ENCODE data around the gene ARHGAP24. TPM values are rescaled to one million over a fixed set of nuclear protein-coding genes. Genes with fewer than 3 reads are reported as not detected.

The ARHGAP24 gene
- total and polyA plus RNA-seq, 5 donors from 2014 or later: 0.14 to 0.53 (median 0.35) TPM; not detected in 2

DNA sequence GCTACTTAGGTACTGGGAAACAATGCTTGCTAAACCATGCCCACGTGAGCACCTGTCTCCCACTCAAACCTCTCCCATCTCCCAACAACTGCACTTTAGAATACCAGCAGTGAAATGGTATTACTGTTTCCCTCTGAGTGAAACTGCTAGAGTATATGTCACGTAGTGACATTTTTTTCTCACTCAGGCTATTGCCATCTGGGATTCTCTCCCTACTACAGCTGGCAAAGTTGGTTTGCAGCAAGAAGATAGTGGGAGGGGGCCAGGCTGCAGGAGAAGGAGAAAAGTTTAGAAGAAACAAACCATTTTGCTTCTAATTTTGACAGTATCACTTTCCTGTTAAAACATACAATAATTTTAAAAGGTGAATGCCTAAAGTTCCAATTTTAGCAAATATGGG is 526.6 kb downstream of the ARHGAP24 start:
- Mint-ChIP-seq H3K4me3 (no peak overlapping the region), H3K36me3 (no peaks in the 10 kb centered on the region), H3K27ac (no peak overlapping the region), H3K4me1 (no peaks in the 10 kb centered on the region), H3K9me3 (peaks cover 0 to 1% (median 0%) of the 10 kb centered on the region in 7 donors), H3K27me3 (no peaks in the 10 kb centered on the region)
- ATAC-seq (ENCODE audit: low read depth in 2 of 2): no peak
- no peaks in the 10 kb centered on the region for H3K27me3 ChIP-seq (ENCODE audit: control insufficient read depth, insufficient read depth, low read length)
- no peaks in the 10 kb centered on the region for H3K36me3 ChIP-seq (ENCODE audit: control insufficient read depth, insufficient read depth, low read length)
- DNase-seq: no peak
- H3K27ac ChIP-seq (ENCODE audit: insufficient read depth, low read length, poor library complexity, severe bottlenecking): no peak overlapping the region
- H3K4me3 ChIP-seq (ENCODE audit: low read depth, low read length): no peak overlapping the region
- no peaks in the 10 kb centered on the region for H3K9me3 ChIP-seq (ENCODE audit: control insufficient read depth in 2 of 2, low read length in 2 of 2)
- no peaks in the 10 kb centered on the region for H3K4me1 ChIP-seq (ENCODE audit: control insufficient read depth, insufficient read depth, low read length, poor library complexity, severe bottlenecking)

DNA sequence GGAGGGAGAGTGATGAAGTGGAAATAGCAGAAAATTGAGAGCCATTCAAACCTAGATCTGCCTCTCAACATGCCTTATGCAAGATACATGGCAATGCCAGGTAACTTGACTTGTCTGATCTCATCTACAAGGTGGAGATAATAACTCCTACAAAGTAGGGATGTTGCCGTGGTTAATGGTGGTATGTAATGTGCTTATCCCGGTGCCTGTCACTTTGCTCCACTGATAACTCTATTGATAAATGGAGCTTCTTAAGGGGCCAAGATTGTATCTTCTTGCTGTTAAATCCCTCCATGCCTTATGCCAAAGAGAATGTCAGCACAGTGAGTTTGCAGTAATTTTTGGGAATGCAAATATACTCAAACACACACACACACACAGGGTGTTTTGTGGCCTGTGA is 529.1 kb downstream of the ARHGAP24 start:
- Histone ChIP-seq H3K36me3 (ENCODE audit: control insufficient read depth, insufficient read depth, low read length) (no peaks in the 10 kb centered on the region), H3K27ac (ENCODE audit: insufficient read depth, low read length, poor library complexity, severe bottlenecking) (no peak overlapping the region), H3K27me3 (ENCODE audit: control insufficient read depth, insufficient read depth, low read length) (no peaks in the 10 kb centered on the region), H3K9me3 (ENCODE audit: control insufficient read depth in 2 of 2, low read length in 2 of 2) (no peaks in the 10 kb centered on the region), H3K4me3 (ENCODE audit: low read depth, low read length) (no peak overlapping the region), H3K4me1 (ENCODE audit: control insufficient read depth, insufficient read depth, low read length, poor library complexity, severe bottlenecking) (no peaks in the 10 kb centered on the region)
- no peak overlapping the region for H3K27ac Mint-ChIP-seq
- H3K4me3 Mint-ChIP-seq: no peak overlapping the region
- H3K9me3 Mint-ChIP-seq: peaks cover 0 to 1% (median 0%) of the 10 kb centered on the region in 7 donors
- ATAC-seq (ENCODE audit: low read depth in 2 of 2) (no peak), DNase-seq (no peak)
- H3K36me3 Mint-ChIP-seq: no peaks in the 10 kb centered on the region
- H3K4me1 Mint-ChIP-seq: no peaks in the 10 kb centered on the region
- H3K27me3 Mint-ChIP-seq: no peaks in the 10 kb centered on the region

DNA sequence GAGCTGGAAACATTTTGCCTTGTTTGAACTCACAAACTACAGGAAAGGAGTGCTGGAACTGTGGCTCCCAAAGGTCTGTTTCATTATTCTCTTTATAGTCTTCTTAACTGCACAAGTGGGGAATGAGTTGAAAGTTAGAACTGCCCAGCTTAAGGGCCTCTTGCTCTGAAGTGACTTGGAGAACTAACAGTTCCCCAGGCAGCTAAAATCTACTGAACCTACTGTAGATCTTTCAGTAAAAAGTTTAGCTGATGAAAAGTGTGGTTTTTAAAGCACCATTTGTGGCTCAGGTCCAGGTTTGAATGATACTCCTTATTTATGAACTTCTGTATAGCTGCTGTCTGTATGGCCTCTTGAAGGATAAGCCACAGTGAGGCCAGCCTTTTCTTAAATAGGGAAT is 531.1 kb downstream of the ARHGAP24 start:
- no peaks in the 10 kb centered on the region for H3K36me3 Mint-ChIP-seq
- no peak for ATAC-seq (ENCODE audit: low read depth in 2 of 2)
- no peaks in the 10 kb centered on the region for H3K9me3 ChIP-seq (ENCODE audit: control insufficient read depth in 2 of 2, low read length in 2 of 2)
- H3K4me3 ChIP-seq (ENCODE audit: low read depth, low read length): no peak overlapping the region
- H3K4me1 Mint-ChIP-seq: no peaks in the 10 kb centered on the region
- no peaks in the 10 kb centered on the region for H3K4me1 ChIP-seq (ENCODE audit: control insufficient read depth, insufficient read depth, low read length, poor library complexity, severe bottlenecking)
- no peaks in the 10 kb centered on the region for H3K27me3 ChIP-seq (ENCODE audit: control insufficient read depth, insufficient read depth, low read length)
- H3K9me3 Mint-ChIP-seq: peaks cover 0 to 1% (median 0%) of the 10 kb centered on the region in 7 donors
- no peak overlapping the region for H3K4me3 Mint-ChIP-seq
- H3K27ac ChIP-seq (ENCODE audit: insufficient read depth, low read length, poor library complexity, severe bottlenecking): no peak overlapping the region
- no peak for DNase-seq
- no peaks in the 10 kb centered on the region for H3K36me3 ChIP-seq (ENCODE audit: control insufficient read depth, insufficient read depth, low read length)
- no peak overlapping the region for H3K27ac Mint-ChIP-seq
- no peaks in the 10 kb centered on the region for H3K27me3 Mint-ChIP-seq

DNA sequence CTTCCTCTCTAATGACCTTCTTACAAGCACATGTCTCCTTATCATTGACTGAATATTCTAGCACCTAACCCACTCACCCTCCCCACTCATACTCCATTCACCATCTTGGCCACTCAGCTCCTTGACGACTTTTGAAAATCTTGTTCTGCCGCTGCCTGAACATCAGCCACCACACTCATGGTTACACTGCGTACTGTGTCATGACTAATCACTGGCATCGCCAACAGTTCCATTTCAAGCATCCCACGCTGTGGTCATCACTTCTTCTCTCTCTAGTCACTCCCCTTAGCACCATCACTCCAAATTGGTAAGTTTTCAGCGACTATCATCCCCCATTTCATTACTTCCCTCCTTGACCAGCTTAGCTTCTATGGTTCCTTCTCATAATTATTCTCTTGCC is 532.1 kb downstream of the ARHGAP24 start:
- H3K27ac ChIP-seq (ENCODE audit: insufficient read depth, low read length, poor library complexity, severe bottlenecking): no peak overlapping the region
- no peak overlapping the region for H3K4me3 ChIP-seq (ENCODE audit: low read depth, low read length)
- DNase-seq: no peak
- ATAC-seq (ENCODE audit: low read depth in 2 of 2): no peak
- no peaks in the 10 kb centered on the region for H3K4me1 ChIP-seq (ENCODE audit: control insufficient read depth, insufficient read depth, low read length, poor library complexity, severe bottlenecking)
- Mint-ChIP-seq H3K27ac (no peak overlapping the region), H3K4me3 (no peak overlapping the region), H3K4me1 (no peaks in the 10 kb centered on the region), H3K9me3 (peaks cover 0 to 1% (median 0%) of the 10 kb centered on the region in 7 donors), H3K27me3 (no peaks in the 10 kb centered on the region), H3K36me3 (no peaks in the 10 kb centered on the region)
- H3K36me3 ChIP-seq (ENCODE audit: control insufficient read depth, insufficient read depth, low read length): no peaks in the 10 kb centered on the region
- no peaks in the 10 kb centered on the region for H3K27me3 ChIP-seq (ENCODE audit: control insufficient read depth, insufficient read depth, low read length)
- H3K9me3 ChIP-seq (ENCODE audit: control insufficient read depth in 2 of 2, low read length in 2 of 2): no peaks in the 10 kb centered on the region

DNA sequence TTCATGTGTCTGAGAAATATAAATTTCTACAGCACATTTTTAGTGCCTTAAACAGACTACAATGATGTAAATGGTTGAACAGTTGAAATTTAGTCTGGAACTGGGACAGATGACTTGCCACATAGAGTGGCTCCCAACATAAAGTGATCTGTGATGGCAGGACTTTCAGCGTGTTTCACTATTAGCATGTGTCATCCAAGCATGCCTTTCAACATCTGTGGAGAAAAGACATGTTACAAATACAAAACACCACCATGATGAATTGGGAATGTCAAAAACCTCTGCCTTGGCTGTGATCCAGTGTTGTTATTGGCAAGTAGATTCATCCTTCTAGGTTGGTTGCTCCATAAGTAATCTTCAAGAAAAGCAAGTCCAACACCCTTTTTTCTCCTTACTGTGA is 536.2 kb downstream of the ARHGAP24 start:
- DNase-seq (no peak), ATAC-seq (ENCODE audit: low read depth in 2 of 2) (no peak)
- H3K27me3 Mint-ChIP-seq: no peaks in the 10 kb centered on the region
- Histone ChIP-seq H3K36me3 (ENCODE audit: control insufficient read depth, insufficient read depth, low read length) (no peaks in the 10 kb centered on the region), H3K4me1 (ENCODE audit: control insufficient read depth, insufficient read depth, low read length, poor library complexity, severe bottlenecking) (no peaks in the 10 kb centered on the region), H3K4me3 (ENCODE audit: low read depth, low read length) (no peak overlapping the region), H3K9me3 (ENCODE audit: control insufficient read depth in 2 of 2, low read length in 2 of 2) (no peaks in the 10 kb centered on the region), H3K27ac (ENCODE audit: insufficient read depth, low read length, poor library complexity, severe bottlenecking) (no peak overlapping the region), H3K27me3 (ENCODE audit: control insufficient read depth, insufficient read depth, low read length) (no peaks in the 10 kb centered on the region)
- H3K27ac Mint-ChIP-seq: no peak overlapping the region
- peaks cover 0 to 1% (median 0%) of the 10 kb centered on the region in 7 donors for H3K9me3 Mint-ChIP-seq
- no peaks in the 10 kb centered on the region for H3K4me1 Mint-ChIP-seq
- H3K36me3 Mint-ChIP-seq: no peaks in the 10 kb centered on the region
- no peak overlapping the region for H3K4me3 Mint-ChIP-seq

DNA sequence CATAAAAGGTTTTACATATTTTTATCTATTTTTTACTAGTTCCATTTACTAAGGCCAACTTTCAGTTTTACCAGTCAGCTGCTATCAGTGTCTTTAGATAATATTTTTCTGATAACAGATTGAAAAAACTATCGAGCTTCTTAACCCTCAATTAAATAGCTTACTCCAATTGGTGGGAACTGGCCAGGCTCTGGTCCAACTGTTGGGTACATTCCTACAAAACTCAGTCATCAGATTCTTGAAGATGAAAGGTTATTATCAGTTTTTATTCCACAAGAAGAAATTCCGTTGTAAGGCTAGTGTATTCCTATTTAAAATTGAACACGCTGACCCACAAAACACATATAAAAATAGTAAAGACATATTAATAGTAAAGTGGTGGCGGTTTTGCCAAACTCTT is 538.7 kb downstream of the ARHGAP24 start:
- no peaks in the 10 kb centered on the region for H3K27me3 Mint-ChIP-seq
- no peak overlapping the region for H3K4me3 Mint-ChIP-seq
- ATAC-seq (ENCODE audit: low read depth in 2 of 2) (no peak), DNase-seq (no peak)
- peaks cover 0 to 1% (median 0%) of the 10 kb centered on the region in 7 donors for H3K9me3 Mint-ChIP-seq
- H3K36me3 ChIP-seq (ENCODE audit: control insufficient read depth, insufficient read depth, low read length): no peaks in the 10 kb centered on the region
- H3K36me3 Mint-ChIP-seq: no peaks in the 10 kb centered on the region
- H3K4me1 ChIP-seq (ENCODE audit: control insufficient read depth, insufficient read depth, low read length, poor library complexity, severe bottlenecking): no peaks in the 10 kb centered on the region
- H3K27ac ChIP-seq (ENCODE audit: insufficient read depth, low read length, poor library complexity, severe bottlenecking): no peak overlapping the region
- no peaks in the 10 kb centered on the region for H3K4me1 Mint-ChIP-seq
- H3K4me3 ChIP-seq (ENCODE audit: low read depth, low read length): no peak overlapping the region
- H3K9me3 ChIP-seq (ENCODE audit: control insufficient read depth in 2 of 2, low read length in 2 of 2): no peaks in the 10 kb centered on the region
- no peaks in the 10 kb centered on the region for H3K27me3 ChIP-seq (ENCODE audit: control insufficient read depth, insufficient read depth, low read length)
- H3K27ac Mint-ChIP-seq: no peak overlapping the region

DNA sequence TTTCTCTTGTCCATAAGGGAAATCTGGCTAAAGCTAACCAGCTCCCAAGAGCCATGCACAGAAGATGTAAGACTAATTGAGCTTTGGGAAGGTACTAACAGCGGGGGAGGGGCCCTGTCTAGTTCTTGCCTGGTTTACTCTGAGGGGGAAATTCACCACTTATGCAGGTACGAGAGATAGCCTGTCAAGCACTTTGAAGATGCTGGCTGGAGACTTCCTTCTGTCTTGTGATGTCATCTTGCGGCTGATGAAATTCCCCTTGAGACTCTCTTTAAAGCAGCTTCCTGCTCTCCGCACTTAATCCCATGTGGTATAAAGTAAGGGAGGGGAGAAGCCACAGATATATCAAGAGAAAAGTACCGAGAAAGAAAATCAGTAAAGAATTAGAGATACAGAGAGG is 539.6 kb downstream of the ARHGAP24 start:
- no peaks in the 10 kb centered on the region for H3K27me3 ChIP-seq (ENCODE audit: control insufficient read depth, insufficient read depth, low read length)
- no peak overlapping the region for H3K27ac ChIP-seq (ENCODE audit: insufficient read depth, low read length, poor library complexity, severe bottlenecking)
- H3K9me3 ChIP-seq (ENCODE audit: control insufficient read depth in 2 of 2, low read length in 2 of 2): no peaks in the 10 kb centered on the region
- H3K4me3 ChIP-seq (ENCODE audit: low read depth, low read length): no peak overlapping the region
- Mint-ChIP-seq H3K27me3 (no peaks in the 10 kb centered on the region), H3K9me3 (peaks cover 0 to 1% (median 0%) of the 10 kb centered on the region in 7 donors), H3K27ac (no peak overlapping the region), H3K4me3 (no peak overlapping the region), H3K4me1 (no peaks in the 10 kb centered on the region), H3K36me3 (no peaks in the 10 kb centered on the region)
- ATAC-seq (ENCODE audit: low read depth in 2 of 2) (no peak), DNase-seq (no peak)
- no peaks in the 10 kb centered on the region for H3K36me3 ChIP-seq (ENCODE audit: control insufficient read depth, insufficient read depth, low read length)
- H3K4me1 ChIP-seq (ENCODE audit: control insufficient read depth, insufficient read depth, low read length, poor library complexity, severe bottlenecking): no peaks in the 10 kb centered on the region

DNA sequence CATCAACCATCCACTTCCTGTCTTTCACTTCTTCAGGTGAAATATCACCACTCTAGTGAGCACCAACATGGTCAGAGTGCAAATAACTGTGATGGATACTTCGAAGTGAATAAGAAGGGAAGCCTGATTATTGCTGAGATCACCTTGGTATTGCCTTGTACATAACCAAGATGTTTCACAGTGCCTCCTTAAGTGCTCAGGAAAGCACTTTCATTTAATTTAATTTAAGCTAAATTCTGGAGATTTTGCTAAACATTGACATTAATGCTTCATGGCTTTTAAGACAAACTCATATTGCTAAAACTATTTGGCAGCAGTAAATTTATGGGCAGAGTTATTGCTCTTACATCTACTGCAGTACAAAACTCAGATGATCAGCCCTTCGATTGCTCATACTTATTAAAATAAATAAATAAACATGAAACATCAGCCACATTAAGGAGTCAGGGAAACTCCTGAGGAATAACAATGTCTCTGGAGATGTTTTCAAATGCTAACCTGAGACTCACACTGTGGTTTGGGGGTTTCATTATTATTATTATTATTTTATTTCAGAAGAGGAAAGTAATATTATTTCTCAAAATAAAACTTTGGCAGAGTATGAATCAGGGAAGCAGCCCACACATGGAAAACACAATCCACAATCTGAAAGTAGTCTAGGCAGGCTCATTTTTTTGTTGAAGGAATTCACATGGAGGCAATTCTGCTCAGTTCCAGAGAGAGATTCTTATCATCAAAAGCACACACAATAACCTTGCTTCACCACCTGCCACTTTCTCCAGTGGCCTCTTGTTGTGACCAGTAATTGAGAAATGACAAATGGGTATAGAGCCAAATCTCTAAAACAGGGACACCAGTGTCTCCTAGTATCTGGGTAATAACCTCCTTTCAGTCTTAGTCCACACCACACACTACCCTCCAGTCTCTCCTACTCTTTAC is 540.7 kb downstream of the ARHGAP24 start:
- no peaks in the 10 kb centered on the region for H3K27me3 ChIP-seq (ENCODE audit: control insufficient read depth, insufficient read depth, low read length)
- Mint-ChIP-seq H3K36me3 (no peaks in the 10 kb centered on the region), H3K4me3 (no peak overlapping the region), H3K27me3 (no peaks in the 10 kb centered on the region), H3K4me1 (no peaks in the 10 kb centered on the region), H3K27ac (no peak overlapping the region), H3K9me3 (peaks cover 0 to 1% (median 0%) of the 10 kb centered on the region in 7 donors)
- H3K36me3 ChIP-seq (ENCODE audit: control insufficient read depth, insufficient read depth, low read length): no peaks in the 10 kb centered on the region
- H3K27ac ChIP-seq (ENCODE audit: insufficient read depth, low read length, poor library complexity, severe bottlenecking): no peak overlapping the region
- ATAC-seq (ENCODE audit: low read depth in 2 of 2) (no peak), DNase-seq (no peak)
- no peaks in the 10 kb centered on the region for H3K9me3 ChIP-seq (ENCODE audit: control insufficient read depth in 2 of 2, low read length in 2 of 2)
- no peak overlapping the region for H3K4me3 ChIP-seq (ENCODE audit: low read depth, low read length)
- H3K4me1 ChIP-seq (ENCODE audit: control insufficient read depth, insufficient read depth, low read length, poor library complexity, severe bottlenecking): no peaks in the 10 kb centered on the region

Data from CD4-positive, CD25-positive, alpha-beta regulatory T cell (primary cell).